ENCODE measurements around the gene LDB2.
"Not testable (repeated sequence)": the region's sequence is repeated elsewhere in the genome, so short reads cannot be mapped to it uniquely, and the experiment has no call there.

LDB2 gene

GRCh38 chr4:16897991-16898827, at the start of gene LDB2:
LDB2 (minus strand) TSS chr4:16898645.
- no peak for DNase-seq

- no peak for DNase-seq
Measured at GRCh38 chr4:16942491-16942890, 44.0 kb upstream of the LDB2 start.

- DNase-seq = no peak
Measured at GRCh38 chr4:16939178-16939577, 40.7 kb upstream of the LDB2 start.

GRCh38 chr4:16938512-16939040, 40.1 kb upstream of the LDB2 start:
- DNase-seq = no peak

GRCh38 chr4:16931339-16932305, 33.2 kb upstream of the LDB2 start:
- no peak for DNase-seq

- no peak for DNase-seq
Measured at GRCh38 chr4:16926214-16926613, 27.8 kb upstream of the LDB2 start.

GRCh38 chr4:16918716-16919115, 20.3 kb upstream of the LDB2 start:
- DNase-seq = not testable (repeated sequence)

GRCh38 chr4:16916719-16917337, 18.4 kb upstream of the LDB2 start:
- peak; percentile 42 to 44 for DNase-seq

- DNase-seq = no peak
Measured at GRCh38 chr4:16916031-16916430, 17.6 kb upstream of the LDB2 start.

GRCh38 chr4:16914208-16914607, 15.8 kb upstream of the LDB2 start:
- DNase-seq = peak in 1 of 2 experiments; percentile 3

- no peak for DNase-seq
Measured at GRCh38 chr4:16912896-16913295, 14.5 kb upstream of the LDB2 start.

GRCh38 chr4:16909281-16909680, 10.8 kb upstream of the LDB2 start:
- DNase-seq = no peak

GRCh38 chr4:16908377-16909021, 10.1 kb upstream of the LDB2 start:
- DNase-seq = no peak

- no peak for DNase-seq
Measured at GRCh38 chr4:16900325-16900724, 1.9 kb upstream of the LDB2 start.

GRCh38 chr4:16896881-16897750, 1.3 kb downstream of the LDB2 start:
- DNase-seq = no peak

- no peak for DNase-seq
Measured at GRCh38 chr4:16894406-16894805, 4.0 kb downstream of the LDB2 start.

- no peak for DNase-seq
Measured at GRCh38 chr4:16893141-16893651, 5.2 kb downstream of the LDB2 start.

GRCh38 chr4:16890651-16891050, 7.8 kb downstream of the LDB2 start:
- no peak for DNase-seq

- DNase-seq = no peak
Measured at GRCh38 chr4:16889945-16890344, 8.5 kb downstream of the LDB2 start.

GRCh38 chr4:16887887-16888286, 10.6 kb downstream of the LDB2 start:
- no peak for DNase-seq

Measured in SW 1271 (cell line).